Neural cell (in vitro differentiated cells): ENCODE results near the gene TICRR. TPM values are rescaled to one million over a fixed set of nuclear protein-coding genes. Genes with fewer than 3 reads are reported as not detected.

Experiments
- H2AFZ ChIP-seq: fragments of 200-600, 300-800 bp; sonication (generic), shearing (Covaris generic); 2 replicates; pipeline ENCODE4 v1.6.0; 2014; ENCODE audit warnings: low read depth, mild to moderate bottlenecking, antibody characterized with exemption, low read length, moderate library complexity
- H3F3A ChIP-seq: fragments of 200-600 bp; shearing (Covaris generic); 2 replicates; pipeline ENCODE4 v1.6.1; 2016; ENCODE audit warnings: mild to moderate bottlenecking, moderate library complexity, mixed read lengths, antibody characterized with exemption, low read length; ENCODE audit not compliant: insufficient read depth, poor library complexity, severe bottlenecking
- H3K27ac ChIP-seq: fragments of 200-600, 300-800 bp; sonication (generic), shearing (Covaris generic); 2 replicates; pipeline ENCODE4 v1.5.1; 2014; ENCODE audit warnings: mild to moderate bottlenecking, low read length, moderate library complexity
- H3K27me3 ChIP-seq: fragments of 300-800, 200-600 bp; sonication (generic), shearing (Covaris generic); 2 replicates; pipeline ENCODE4 v1.6.0; 2014; ENCODE audit warnings: mild to moderate bottlenecking, low read depth, low read length, moderate library complexity; ENCODE audit not compliant: insufficient read depth
- H3K36me3 ChIP-seq: fragments of 300-800, 200-600 bp; sonication (generic), shearing (Covaris generic); 2 replicates; pipeline ENCODE4 v1.5.1; 2014; ENCODE audit warnings: mild to moderate bottlenecking, antibody characterized with exemption, low read length, moderate library complexity; ENCODE audit not compliant: insufficient read depth
- H3K4me2 ChIP-seq: fragments of 300-800, 200-600 bp; sonication (generic), shearing (Covaris generic); 2 replicates; pipeline ENCODE4 v1.6.0; 2014; ENCODE audit warnings: mild to moderate bottlenecking, low read length
- H3K4me3 ChIP-seq: fragments of 300-800, 200-600 bp; sonication (generic), shearing (Covaris generic); 2 replicates; pipeline ENCODE4 v1.5.1; 2014; ENCODE audit warnings: mild to moderate bottlenecking, low read length, moderate library complexity
- H3K79me2 ChIP-seq: fragments of 200-600 bp; shearing (Covaris generic); replicated peaks from 2 replicates; pipeline ENCODE4 v1.6.0; 2014; ENCODE audit warnings: mild to moderate bottlenecking, low read length, moderate library complexity; ENCODE audit not compliant: insufficient read depth
- H3K9ac ChIP-seq: fragments of 300-800, 200-600 bp; sonication (generic), shearing (Covaris generic); 2 replicates; pipeline ENCODE4 v1.6.1; 2016; ENCODE audit warnings: mild to moderate bottlenecking, low read length, mixed read lengths
- H3K9me2 ChIP-seq: fragments of 200-600 bp; shearing (Covaris generic); 2 replicates; pipeline ENCODE4 v1.6.1; 2016; ENCODE audit warnings: mild to moderate bottlenecking, low read length, mixed read lengths; ENCODE audit not compliant: insufficient read depth
- H3K9me3 ChIP-seq: fragments of 200-600, 300-800 bp; sonication (generic), shearing (Covaris generic); 2 replicates; pipeline ENCODE4 v1.6.1; 2016; ENCODE audit warnings: mild to moderate bottlenecking, mixed run types, low read length, moderate library complexity, mixed read lengths
- H4K20me1 ChIP-seq: fragments of 200-600 bp; shearing (Covaris generic); 2 replicates; pipeline ENCODE4 v1.6.1; 2016; ENCODE audit warnings: mild to moderate bottlenecking, mixed run types; ENCODE audit not compliant: insufficient read depth
- CTCF ChIP-seq: fragments of 450-650 bp; IDR thresholded peaks from 2 replicates; pipeline ENCODE4 v1.5.1; 2014; ENCODE audit warnings: antibody characterized with exemption, mild to moderate bottlenecking, moderate library complexity; ENCODE audit not compliant: poor library complexity, severe bottlenecking
- EP300 ChIP-seq: fragments of 450-650 bp; conservative IDR thresholded peaks from 2 replicates; pipeline ENCODE4 v1.6.1; 2014; ENCODE audit warnings: antibody characterized with exemption, mild to moderate bottlenecking, moderate library complexity; ENCODE audit not compliant: poor library complexity, severe bottlenecking
- EZH2 ChIP-seq: fragments of 200-600, 300-800 bp; shearing (Covaris generic), sonication (generic); IDR thresholded peaks from 2 replicates; pipeline ENCODE4 v1.6.1; 2014; ENCODE audit warnings: antibody characterized with exemption, low read length, borderline replicate concordance, mild to moderate bottlenecking; ENCODE audit not compliant: insufficient read depth, poor library complexity, severe bottlenecking
- MXI1 ChIP-seq: fragments of 450-650 bp; conservative IDR thresholded peaks from 2 replicates; pipeline ENCODE4 v1.6.1; 2014; ENCODE audit warnings: antibody characterized with exemption, mild to moderate bottlenecking; ENCODE audit not compliant: poor library complexity, severe bottlenecking
- POLR2AphosphoS5 ChIP-seq: IDR thresholded peaks from 2 replicates; pipeline ENCODE4 v1.6.1; 2012
- RAD21 ChIP-seq: fragments of 450-650 bp; conservative IDR thresholded peaks from 2 replicates; pipeline ENCODE4 v1.6.1; 2014; ENCODE audit warnings: antibody characterized with exemption, mild to moderate bottlenecking, moderate library complexity
- REST ChIP-seq: IDR thresholded peaks from 2 replicates; pipeline ENCODE4 v1.6.1; 2012; ENCODE audit warnings: borderline replicate concordance
- SMC3 ChIP-seq: fragments of 450-650 bp; conservative IDR thresholded peaks from 2 replicates; pipeline ENCODE4 v1.6.1; 2014; ENCODE audit warnings: antibody characterized with exemption, mild to moderate bottlenecking, moderate library complexity; ENCODE audit not compliant: poor library complexity
- TAF1 ChIP-seq: IDR thresholded peaks from 2 replicates; pipeline ENCODE4 v1.6.1; 2012; ENCODE audit warnings: low read depth
- polyA plus RNA-seq: library from polyadenylated mRNA; depleted of rRNA; stranded (reverse); fragments of >200 nt; gene quantifications from 2 replicates; pipeline ENCODE4 v1.2.3, GENCODE V29; 2014

The TICRR gene
- polyA plus RNA-seq, 1 donor from 2014 or later, result 0.36 TPM

GRCh38 chr15:89656116-89656815, 81.0 kb downstream of the TICRR start:
- no peak overlapping the region for H3K4me3 ChIP-seq

GRCh38 chr15:89657686-89658200, 82.5 kb downstream of the TICRR start:
- Histone ChIP-seq H3K9ac (no peak overlapping the region), H3K36me3 (no peaks in the 10 kb centered on the region), H3F3A (no peaks in the 10 kb centered on the region), H4K20me1 (no peaks in the 10 kb centered on the region), H3K9me3 (no peaks in the 10 kb centered on the region), H3K4me2 (no peak overlapping the region), H3K79me2 (no peaks in the 10 kb centered on the region), H3K27me3 (no peaks in the 10 kb centered on the region), H2AFZ (no peak overlapping the region), H3K27ac (no peak overlapping the region), H3K4me3 (no peak overlapping the region), H3K9me2 (no peaks in the 10 kb centered on the region)
- TF ChIP-seq SMC3, result no peak
- TF ChIP-seq MXI1, result no peak
- no peak for TF ChIP-seq POLR2AphosphoS5

More at GRCh38 chr15:89656116-89656815, 81.0 kb downstream of the TICRR start:
- Histone ChIP-seq H4K20me1 (no peaks in the 10 kb centered on the region), H3K9me2 (no peaks in the 10 kb centered on the region), H2AFZ (no peak overlapping the region), H3K4me2 (no peak overlapping the region), H3F3A (no peaks in the 10 kb centered on the region), H3K27ac (no peak overlapping the region), H3K9me3 (no peaks in the 10 kb centered on the region), H3K27me3 (no peaks in the 10 kb centered on the region), H3K79me2 (no peaks in the 10 kb centered on the region), H3K36me3 (no peaks in the 10 kb centered on the region), H3K9ac (no peak overlapping the region)
- no peak for TF ChIP-seq EZH2
- TF ChIP-seq SMC3, result no peak
- no peak for TF ChIP-seq TAF1
- TF ChIP-seq REST, result no peak
- no peak for TF ChIP-seq MXI1
- no peak for TF ChIP-seq RAD21
- no peak for TF ChIP-seq CTCF
- TF ChIP-seq POLR2AphosphoS5, result no peak
- TF ChIP-seq EP300, result no peak
